Putamen (tissue), 1 donor: ENCODE data around the gene WDR12.
"Not testable (repeated sequence)": the region's sequence is repeated elsewhere in the genome, so short reads cannot be mapped to it uniquely, and the experiment has no call there.

Experiments
- DNase-seq: peaks from one replicate; pipeline ENCODE4 v3.0.0-alpha.2; 2016; ENCODE audit warnings: low spot score

WDR12 gene

DNA sequence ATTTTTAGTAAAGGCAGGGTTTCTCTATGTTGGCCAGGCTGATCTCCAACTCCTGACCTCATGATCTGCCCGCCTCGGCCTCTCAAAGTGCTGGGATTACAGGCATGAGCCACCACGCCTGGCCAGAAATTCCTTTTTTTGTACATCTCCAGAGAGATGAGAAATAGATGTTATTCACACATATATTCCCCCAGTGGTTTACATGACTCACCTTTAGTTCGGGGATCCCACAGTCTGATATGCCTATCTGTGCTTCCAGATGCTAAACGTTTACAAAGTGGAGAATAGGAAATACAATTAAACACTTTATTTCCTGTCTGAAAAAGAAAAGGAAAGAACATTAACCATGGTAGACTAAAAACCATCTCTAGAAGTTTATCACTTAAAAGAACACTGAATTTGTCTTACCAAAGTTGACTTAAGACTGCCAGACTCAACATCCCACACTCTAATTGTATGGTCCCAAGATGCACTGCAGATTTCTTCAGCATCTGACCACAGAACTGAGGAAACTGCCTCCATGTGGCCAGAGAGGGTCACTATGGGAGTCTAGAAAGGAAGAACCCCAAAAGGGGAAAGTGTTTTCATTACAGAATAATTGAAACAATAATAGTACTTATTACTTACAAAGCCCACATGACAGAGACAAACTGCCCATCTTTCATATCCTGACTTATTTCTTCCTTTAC, 27.3 kb downstream of the WDR12 start:
- DNase-seq = no peak

GRCh38 chr2:202881570-202881969, 29.9 kb downstream of the WDR12 start:
- no peak for DNase-seq

DNA sequence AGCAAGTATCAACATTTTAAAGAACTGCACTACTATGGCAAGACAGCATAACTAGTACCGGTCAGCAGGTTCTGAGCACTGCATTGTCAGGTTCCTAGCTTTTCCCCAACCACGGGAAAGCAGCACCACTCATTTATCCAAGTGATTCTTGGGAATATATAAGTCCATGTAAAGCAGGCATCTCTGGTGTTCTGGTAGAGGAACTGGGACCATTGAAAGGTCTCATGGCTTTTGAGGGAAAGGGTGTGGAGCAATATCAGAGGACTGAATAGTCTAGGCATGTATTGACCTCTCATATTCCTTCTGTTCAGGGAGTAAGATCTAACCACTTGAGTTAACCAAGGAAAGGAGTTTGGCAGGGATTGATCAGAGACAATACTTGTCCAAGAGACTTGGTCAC, 33.8 kb downstream of the WDR12 start:
- DNase-seq = no peak

GRCh38 chr2:202871300-202872141, 40.0 kb downstream of the WDR12 start, which contains the start of gene ICA1L:
ICA1L (minus strand) TSS chr2:202871766; CDS start chr2:202829009, 42,757 bp downstream.
- DNase-seq = peak; percentile 49

- DNase-seq = peak; percentile 26
These were observed 40.8 kb downstream of the WDR12 start for GRCh38 chr2:202870431-202871299.

- no peak for DNase-seq
These were observed 49.5 kb downstream of the WDR12 start for GRCh38 chr2:202861987-202862386.

DNA sequence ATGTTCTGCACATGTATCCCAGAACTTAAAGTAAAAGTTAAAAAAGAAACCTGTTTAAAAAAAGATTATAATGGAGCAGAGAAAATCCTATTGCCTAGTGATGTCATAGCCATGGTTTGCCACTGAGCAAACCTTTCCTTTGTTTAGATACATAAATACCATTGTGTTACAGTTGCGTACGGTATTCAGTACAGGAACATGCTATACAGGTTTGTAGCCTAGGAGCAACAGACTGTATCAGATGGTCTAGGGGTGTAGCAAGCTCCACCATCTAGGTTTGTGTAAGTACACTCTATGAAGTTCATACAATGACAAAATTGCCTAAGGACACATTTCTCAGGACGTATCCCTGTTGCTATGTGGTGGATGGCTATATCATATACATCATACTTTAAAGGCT, 52.9 kb downstream of the WDR12 start:
- no peak for DNase-seq

DNA sequence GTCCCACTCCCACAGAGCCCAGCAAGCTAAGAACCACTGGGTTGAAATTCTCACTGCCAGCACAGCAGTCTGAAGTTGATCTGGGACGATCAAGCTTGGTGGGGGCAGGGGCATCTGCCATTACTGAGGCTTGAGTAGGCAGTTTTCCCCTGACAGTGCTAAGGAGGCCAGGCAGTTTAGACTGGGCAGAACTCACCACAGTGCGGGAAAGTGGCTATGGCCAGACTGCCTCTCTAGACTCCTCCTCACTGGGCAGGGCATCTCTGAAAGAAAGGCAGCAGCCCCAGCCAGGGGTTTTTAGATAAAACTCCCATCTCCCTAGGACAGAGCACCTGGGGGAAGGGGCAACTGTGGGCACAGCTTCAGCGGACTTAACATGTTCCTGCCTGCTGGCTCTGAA, 62.1 kb downstream of the WDR12 start:
- DNase-seq = not testable (repeated sequence)

DNA sequence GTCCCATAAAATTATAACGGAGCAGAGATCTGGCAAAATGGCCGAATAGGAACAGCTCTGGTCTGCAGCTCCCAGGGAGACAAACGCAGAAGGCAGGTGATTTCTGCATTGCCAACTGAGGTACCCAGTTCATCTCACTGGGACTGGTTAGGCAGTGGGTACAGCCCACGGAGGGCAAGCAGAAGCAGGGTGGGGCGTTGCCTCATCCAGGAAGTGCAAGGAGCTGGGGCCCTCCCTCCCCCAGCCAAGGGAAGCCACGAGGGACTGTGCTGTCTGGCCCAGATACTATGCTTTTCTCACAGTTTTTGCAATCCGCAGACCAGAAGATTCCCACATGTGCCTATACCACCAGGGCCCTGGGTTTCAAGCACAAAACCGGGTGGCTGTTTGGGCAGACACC, 62.7 kb downstream of the WDR12 start:
- no peak for DNase-seq

DNA sequence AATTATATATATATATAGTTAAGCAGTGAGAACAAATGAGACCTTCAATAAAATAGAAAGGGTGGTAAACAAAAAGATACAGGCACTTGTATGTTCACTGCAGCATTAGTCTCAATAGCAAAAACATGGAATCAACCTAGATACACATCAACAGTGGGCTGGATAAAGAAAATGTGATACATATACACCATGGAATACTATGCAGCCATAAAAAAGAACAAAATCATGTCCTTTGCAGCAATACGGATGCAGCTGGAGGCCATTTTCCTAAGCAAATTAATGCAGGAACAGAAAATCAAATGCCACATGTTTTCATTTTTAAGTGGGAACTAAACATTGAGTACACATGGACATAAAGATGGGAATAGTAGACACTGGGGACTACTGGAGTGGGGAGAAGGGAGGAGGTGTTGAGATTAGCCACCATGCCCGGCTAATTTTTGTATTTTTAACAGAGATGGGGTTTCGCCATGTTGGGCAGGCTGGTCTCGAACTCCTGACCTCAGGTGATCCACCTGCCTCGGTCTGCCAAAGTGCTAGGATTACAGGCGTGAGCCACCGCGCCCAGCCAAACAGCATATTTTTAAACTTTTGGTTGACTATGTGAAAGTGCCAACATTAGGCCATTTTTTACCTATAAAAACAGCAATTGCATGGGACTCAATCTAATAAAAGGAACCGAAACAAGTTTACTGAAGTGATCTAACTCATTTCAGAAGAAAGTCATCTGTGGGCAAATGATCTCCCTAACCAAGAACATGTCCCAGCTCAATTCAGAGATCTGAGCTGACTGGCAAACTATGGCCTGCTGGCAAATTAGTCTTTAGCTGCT, 63.6 kb downstream of the WDR12 start:
- no peak for DNase-seq

GRCh38 chr2:202844656-202845055, 66.8 kb downstream of the WDR12 start:
- no peak for DNase-seq

DNA sequence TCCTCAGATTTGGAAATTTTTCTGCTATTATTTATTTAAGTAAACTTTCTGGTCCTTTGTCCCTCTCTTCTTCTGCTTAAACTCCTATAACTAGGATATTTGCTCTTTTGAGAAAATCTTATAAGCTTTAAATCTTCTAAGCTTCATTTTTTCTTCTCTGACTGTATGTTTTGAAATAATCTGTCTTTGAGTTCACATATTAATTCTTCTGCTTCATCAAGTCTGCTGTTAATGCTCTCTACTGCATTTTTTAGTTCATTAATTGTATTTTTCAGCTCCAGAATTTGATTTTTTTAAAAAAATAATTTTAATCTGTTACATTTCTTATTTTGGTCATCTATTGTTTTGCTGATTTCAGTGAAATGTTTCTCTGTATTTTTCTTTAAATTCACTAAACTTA, 68.8 kb downstream of the WDR12 start:
- no peak for DNase-seq

DNA sequence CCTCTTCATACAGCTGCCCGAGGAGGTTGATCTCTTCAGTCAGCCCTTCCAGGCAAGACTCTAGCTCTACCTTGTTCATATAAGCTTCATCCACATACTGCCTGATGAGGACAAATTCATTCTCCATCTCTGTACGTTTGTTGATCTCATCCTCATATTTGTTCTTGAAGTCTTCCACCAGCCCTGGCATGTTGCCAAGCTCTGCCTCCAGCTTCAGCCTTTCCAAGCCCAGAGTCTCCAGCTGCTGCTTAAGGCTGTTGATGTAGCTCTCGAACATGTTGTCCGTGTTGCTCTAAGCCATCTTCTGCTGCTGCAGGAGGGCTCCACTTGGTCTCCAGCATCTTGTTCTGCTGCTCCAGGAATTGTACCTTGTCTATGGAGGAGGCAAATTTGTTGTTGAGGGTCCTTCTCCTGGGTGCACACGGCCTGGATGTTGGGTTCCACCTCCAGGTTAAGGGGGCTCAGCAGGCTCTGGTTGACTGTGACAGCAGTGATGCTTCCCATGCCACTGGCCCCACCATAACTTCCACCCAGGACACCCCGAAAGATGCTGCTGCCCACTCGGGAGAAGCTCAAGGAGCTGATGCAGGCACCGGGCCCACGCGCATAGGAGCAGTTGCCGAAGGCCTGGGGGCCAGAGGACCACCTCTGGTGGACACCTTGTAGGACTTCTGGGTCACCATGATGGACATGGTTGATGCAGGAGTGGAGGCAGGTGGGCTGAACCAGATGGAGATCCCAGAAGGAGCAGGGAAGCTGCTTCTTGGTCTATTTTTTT, 70.2 kb downstream of the WDR12 start:
- DNase-seq = no peak

- no peak for DNase-seq
These were observed 79.9 kb downstream of the WDR12 start for GRCh38 chr2:202831242-202832220.

DNA sequence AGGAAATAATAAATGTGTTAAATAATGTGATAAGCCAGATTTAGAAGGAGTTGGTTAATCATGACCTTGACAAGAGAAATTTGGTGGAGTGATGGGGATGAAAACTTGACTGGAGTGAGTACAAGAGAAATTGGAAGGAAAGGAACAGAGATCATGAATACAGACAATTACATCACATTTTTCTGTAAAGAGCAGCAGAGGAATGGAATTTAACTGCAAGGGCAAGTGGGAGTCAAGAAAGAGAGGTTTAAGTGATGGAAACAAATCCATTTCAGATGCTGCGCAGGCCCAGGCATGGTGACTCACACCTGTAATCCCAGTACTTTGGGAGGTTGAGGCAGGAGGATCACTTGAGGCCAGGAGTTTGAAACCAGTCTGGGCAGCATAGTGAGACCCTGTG, 86.6 kb downstream of the WDR12 start:
- no peak for DNase-seq
